GM21737 (cell line): ENCODE measurements around the gene PJA1.

ENCODE experiments used
- ATAC-seq: cut with Tn5 transposase; IDR thresholded peaks from one replicate; pipeline ENCODE4 v1.9.1; 2021; ENCODE audit warnings: mild to moderate bottlenecking, moderate library complexity; ENCODE audit not compliant: unreplicated experiment

Gene PJA1

GRCh38 chrX:69144838-69145680, 20.2 kb downstream of the PJA1 start:
- no peak for ATAC-seq

- ATAC-seq, result no peak
Measured at GRCh38 chrX:69143530-69143929, 21.7 kb downstream of the PJA1 start.

- ATAC-seq, result no peak
Measured at GRCh38 chrX:69142788-69143469, 22.3 kb downstream of the PJA1 start.

- no peak for ATAC-seq
Measured at GRCh38 chrX:69140837-69141236, 24.4 kb downstream of the PJA1 start.

GRCh38 chrX:69139516-69139915, 25.7 kb downstream of the PJA1 start:
- ATAC-seq, result no peak

- ATAC-seq, result no peak
Measured at GRCh38 chrX:69138512-69138911, 26.7 kb downstream of the PJA1 start.

GRCh38 chrX:69138118-69138390, 27.2 kb downstream of the PJA1 start:
- ATAC-seq, result no peak

- ATAC-seq, result no peak
Measured at GRCh38 chrX:69137371-69138117, 27.7 kb downstream of the PJA1 start.

GRCh38 chrX:69136546-69137331, 28.5 kb downstream of the PJA1 start:
- ATAC-seq, result no peak

GRCh38 chrX:69133921-69134542, 31.2 kb downstream of the PJA1 start:
- no peak for ATAC-seq

GRCh38 chrX:69131886-69132285, 33.4 kb downstream of the PJA1 start:
- ATAC-seq, result no peak

GRCh38 chrX:69130439-69130838, 34.8 kb downstream of the PJA1 start:
- ATAC-seq, result no peak

GRCh38 chrX:69128588-69128987, 36.7 kb downstream of the PJA1 start:
- no peak for ATAC-seq

GRCh38 chrX:69127466-69127865, 37.8 kb downstream of the PJA1 start:
- ATAC-seq, result no peak

GRCh38 chrX:69126642-69127041, 38.6 kb downstream of the PJA1 start:
- ATAC-seq, result no peak

GRCh38 chrX:69125094-69125493, 40.2 kb downstream of the PJA1 start:
- ATAC-seq, result no peak

GRCh38 chrX:69124108-69124507, 41.1 kb downstream of the PJA1 start:
- no peak for ATAC-seq

GRCh38 chrX:69123481-69123880, 41.8 kb downstream of the PJA1 start:
- no peak for ATAC-seq

- ATAC-seq, result no peak
Measured at GRCh38 chrX:69121321-69122000, 43.8 kb downstream of the PJA1 start.

GRCh38 chrX:69120476-69120875, 44.8 kb downstream of the PJA1 start:
- no peak for ATAC-seq
